HCT116 (cell line): ENCODE results near the gene PTPRC. TPM values are rescaled to one million over a fixed set of nuclear protein-coding genes. Genes with fewer than 3 reads are reported as not detected.

Experiments
- ATAC-seq: fragments of 200-7000 bp; cut with Tn5 transposase; 2 replicates; pipeline ENCODE4 v1.9.1; 2020; ENCODE audit warnings: mild to moderate bottlenecking, moderate library complexity
- BruUV-seq: library from RNA; stranded (reverse); fragments of 400-500 nt; replicated peaks from 2 replicates; lab custom pipeline; 2021; lab: Mats Ljungman, UMichigan
- CTCF ChIA-PET: fragments of 300-600 bp; sonication (Branson Sonifier 250); formaldehyde crosslinking; loops from one replicate; lab custom pipeline; 2021; ENCODE audit warnings: antibody characterized with exemption; lab: Charles Lee
- POLR2A ChIA-PET: fragments of 300-600, 350-600 bp; sonication (Branson Sonifier 250); formaldehyde crosslinking; loops from one replicate; lab custom pipeline; 2021; ENCODE audit warnings: antibody characterized with exemption; lab: Charles Lee
- RAD21 ChIA-PET, 2 experiments: fragments of 300-600 bp; sonication (Branson Sonifier 250); formaldehyde crosslinking; loops; one replicate each; lab custom pipeline; 2023; ENCODE audit warnings: low total read pairs in 2 of 2; ENCODE audit not compliant: uncharacterized antibody in 2 of 2, unreplicated experiment in 2 of 2, low non-redundant PET in 1 of 2; lab: Charles Lee
- DNase-seq: peaks from one replicate; pipeline ENCODE4 v3.0.0-alpha.2; 2010; ENCODE audit warnings: low read depth, low spot score
- H2AFZ ChIP-seq: fragments of 200-600 bp; shearing (Covaris generic), sonication (generic); 2 replicates; pipeline ENCODE4 v1.6.1; 2017; ENCODE audit warnings: low read depth, mixed run types, mixed read lengths, antibody characterized with exemption, low read length; ENCODE audit not compliant: poor library complexity, severe bottlenecking
- H3K27ac ChIP-seq: 2 replicates; pipeline ENCODE4 v1.5.1; 2012; ENCODE audit warnings: low read depth, low read length
- H3K27me3 ChIP-seq: fragments of 200-600 bp; sonication (generic); 2 replicates; pipeline ENCODE4 v1.6.1; 2016; ENCODE audit warnings: mixed run types, low read length, mixed read lengths; ENCODE audit not compliant: insufficient read depth
- H3K36me3 ChIP-seq, 2 experiments: fragments of 200-500 bp in 1 of 2; fragments of 200-600 bp in 1 of 2; sonication (Bioruptor generic) in 1 of 2; sonication (generic) in 1 of 2; 2 replicates each; pipeline versions ENCODE4 v1.5.1 to v1.6.1; 2014 to 2016; ENCODE audit warnings: low read length in 2 of 2, inconsistent platforms in 1 of 2, mixed read lengths in 1 of 2, mixed run types in 1 of 2; ENCODE audit not compliant: insufficient read depth in 2 of 2, control insufficient read depth in 1 of 2
- H3K4me1 ChIP-seq, 2 experiments: fragments of 200-600 bp in 1 of 2; sonication (generic) in 1 of 2; 2 replicates each; pipeline versions ENCODE4 v1.5.1 to v1.6.1; 2012 to 2017; ENCODE audit warnings: low read length in 2 of 2, inconsistent platforms in 1 of 2, mild to moderate bottlenecking in 1 of 2, mixed read lengths in 1 of 2, mixed run types in 1 of 2, moderate library complexity in 1 of 2; ENCODE audit not compliant: insufficient read depth in 2 of 2, control insufficient read depth in 1 of 2
- H3K4me2 ChIP-seq: fragments of 200-600 bp; sonication (generic); 2 replicates; pipeline ENCODE4 v1.6.1; 2017; ENCODE audit warnings: mixed run types, low read length, mixed read lengths
- H3K4me3 ChIP-seq, 2 experiments: fragments of 200-600 bp in 1 of 2; sonication (generic) in 1 of 2; replicated peaks in 1 of 2; 2 replicates each; pipeline ENCODE4 v1.5.1; 2011 to 2016; ENCODE audit warnings: low read length in 2 of 2, control low read depth in 1 of 2, low read depth in 1 of 2, mild to moderate bottlenecking in 1 of 2, mixed read lengths in 1 of 2, mixed run types in 1 of 2
- H3K79me2 ChIP-seq: fragments of 200-600 bp; sonication (generic); 2 replicates; pipeline ENCODE4 v1.6.1; 2017; ENCODE audit warnings: mild to moderate bottlenecking, mixed run types, low read length, moderate library complexity, mixed read lengths; ENCODE audit not compliant: insufficient read depth
- H3K9ac ChIP-seq: fragments of 200-600 bp; sonication (generic); 2 replicates; pipeline ENCODE4 v1.6.1; 2016; ENCODE audit warnings: low read length, mixed read lengths
- H3K9me2 ChIP-seq: fragments of 200-600 bp; sonication (generic), shearing (Covaris generic); 2 replicates; pipeline ENCODE4 v1.6.1; 2017; ENCODE audit warnings: mixed run types, mild to moderate bottlenecking, moderate library complexity; ENCODE audit not compliant: insufficient read depth
- H3K9me3 ChIP-seq, 2 experiments: fragments of 200-500 bp in 1 of 2; fragments of 200-600 bp in 1 of 2; sonication (Bioruptor generic) in 1 of 2; sonication (generic) in 1 of 2; 2 replicates each; pipeline ENCODE4 v1.6.1; 2014 to 2017; ENCODE audit warnings: low read length in 2 of 2, mixed read lengths in 2 of 2, inconsistent platforms in 1 of 2, low read depth in 1 of 2, mild to moderate bottlenecking in 1 of 2, mixed run types in 1 of 2, moderate library complexity in 1 of 2; ENCODE audit not compliant: control insufficient read depth in 1 of 2, insufficient read depth in 1 of 2
- H4K20me1 ChIP-seq: fragments of 200-600 bp; sonication (generic), shearing (Covaris generic); 2 replicates; pipeline ENCODE4 v1.6.1; 2017; ENCODE audit warnings: mixed run types, mild to moderate bottlenecking, moderate library complexity; ENCODE audit not compliant: insufficient read depth
- CEBPB ChIP-seq: IDR thresholded peaks from 2 replicates; pipeline ENCODE4 v1.6.1; 2012; ENCODE audit warnings: low read depth
- EGR1 ChIP-seq: IDR thresholded peaks from 2 replicates; pipeline ENCODE4 v1.6.1; 2012; ENCODE audit warnings: low read depth
- ELF1 ChIP-seq: IDR thresholded peaks from 2 replicates; pipeline ENCODE4 v1.6.1; 2012; ENCODE audit warnings: low read depth, borderline replicate concordance
- EZH2 ChIP-seq: fragments of 200-600 bp; sonication (generic); IDR thresholded peaks from 2 replicates; pipeline ENCODE4 v1.6.1; 2017; ENCODE audit warnings: antibody characterized with exemption, mixed run types
- EZH2phosphoT487 ChIP-seq: fragments of 200-600 bp; IDR thresholded peaks from 2 replicates; pipeline ENCODE4 v1.6.1; 2018; ENCODE audit warnings: antibody characterized with exemption, borderline replicate concordance
- JUND ChIP-seq: IDR thresholded peaks from 2 replicates; pipeline ENCODE4 v1.6.1; 2012
- POLR2A ChIP-seq: IDR thresholded peaks from 2 replicates; pipeline ENCODE4 v1.7.0; 2011; ENCODE audit warnings: borderline replicate concordance; ENCODE audit not compliant: insufficient read depth, insufficient read length; ENCODE audit errors: extremely low read depth
- RAD21 ChIP-seq: IDR thresholded peaks from 2 replicates; pipeline ENCODE4 v1.6.1; 2012; ENCODE audit warnings: low read depth, mild to moderate bottlenecking
- SP1 ChIP-seq: IDR thresholded peaks from 2 replicates; pipeline ENCODE4 v1.6.1; 2012; ENCODE audit warnings: low read depth
- SRF ChIP-seq: IDR thresholded peaks from 2 replicates; pipeline ENCODE4 v1.6.1; 2012; ENCODE audit warnings: low read depth
- TCF7L2 ChIP-seq: IDR thresholded peaks from 2 replicates; pipeline ENCODE4 v1.7.0; 2011; ENCODE audit warnings: borderline replicate concordance, inconsistent platforms; ENCODE audit not compliant: insufficient read depth, insufficient read length; ENCODE audit errors: extremely low read depth
- YY1 ChIP-seq: IDR thresholded peaks from 2 replicates; pipeline ENCODE4 v1.6.1; 2011; ENCODE audit warnings: low read length, low read depth, moderate library complexity, mild to moderate bottlenecking; ENCODE audit not compliant: insufficient replicate concordance; ENCODE audit errors: extremely low read depth
- ZBTB33 ChIP-seq: IDR thresholded peaks from 2 replicates; pipeline ENCODE4 v1.6.1; 2011; ENCODE audit warnings: mild to moderate bottlenecking, low read length, moderate library complexity; ENCODE audit not compliant: insufficient replicate concordance; ENCODE audit errors: extremely low read depth
- ZNF274 ChIP-seq: fragments of 200-500 bp; sonication (Bioruptor generic); IDR thresholded peaks from 2 replicates; pipeline ENCODE4 v1.6.1; 2014; ENCODE audit warnings: mild to moderate bottlenecking, low read depth, low read length, inconsistent platforms
- intact Hi-C: fragments of 100-400 bp; cut with micrococcal nuclease; formaldehyde crosslinking; loops from 2 replicates; pipeline ENCODE4 v1.10.0; 2022
- total RNA-seq: library from RNA; stranded (reverse); gene quantifications from one replicate; pipeline ENCODE4 v1.2.1, GENCODE V29; 2021; ENCODE audit not compliant: unreplicated experiment
- TF ChIP-seq, protein P1 (sequence below): IDR thresholded peaks from 2 replicates; pipeline ENCODE4 v1.6.1; 2012
- TF ChIP-seq, protein P2 (sequence below): IDR thresholded peaks from 2 replicates; pipeline ENCODE4 v1.6.1; 2012

Gene PTPRC
- total RNA-seq, 1 experiment from 2014 or later: 1.2 TPM

GRCh38 chr1:198639671-198640143, 867 bp downstream of the PTPRC start:
- BruUV-seq: no TSS peak
- no peak for DNase-seq
- ChIA-PET POLR2A (no interaction called here), CTCF (no interaction called here), RAD21 (no interaction called here)
- Histone ChIP-seq H3K27ac (no peak overlapping the region), H3K4me1 (no peaks in the 10 kb centered on the region), H3K4me2 (no peak overlapping the region), H3K9me2 (no peaks in the 10 kb centered on the region), H3K27me3 (no peaks in the 10 kb centered on the region), H2AFZ (no peak overlapping the region), H3K4me3 (no peak overlapping the region), H3K36me3 (no peaks in the 10 kb centered on the region), H3K9ac (no peak overlapping the region), H3K79me2 (no peaks in the 10 kb centered on the region), H3K9me3 (no peaks in the 10 kb centered on the region), H4K20me1 (no peaks in the 10 kb centered on the region)
- intact Hi-C loops: no loop called here
- no peak for TF ChIP-seq SRF
- TF ChIP-seq, protein P1, sequence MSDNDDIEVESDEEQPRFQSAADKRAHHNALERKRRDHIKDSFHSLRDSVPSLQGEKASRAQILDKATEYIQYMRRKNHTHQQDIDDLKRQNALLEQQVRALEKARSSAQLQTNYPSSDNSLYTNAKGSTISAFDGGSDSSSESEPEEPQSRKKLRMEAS: no peak
- no peak for TF ChIP-seq POLR2A
- ATAC-seq: no peak

DNA sequence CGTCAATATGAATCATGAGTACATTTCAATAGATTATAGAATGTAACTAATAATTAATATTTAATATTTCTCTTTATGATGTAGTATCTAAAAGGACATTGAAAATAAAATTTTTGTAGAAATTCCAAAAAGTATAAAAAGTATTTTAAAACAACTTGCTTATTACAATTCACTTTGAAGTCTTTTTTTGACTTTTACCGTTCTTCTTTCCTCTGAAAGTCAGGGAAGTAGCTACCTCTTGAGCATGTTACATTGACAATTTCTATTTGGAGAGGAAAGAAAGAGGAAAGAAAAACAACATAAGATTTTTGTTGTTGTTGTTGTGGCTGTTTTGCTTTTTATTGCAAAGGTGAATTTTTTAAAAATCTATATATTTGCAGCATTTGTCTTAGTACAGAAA, 1.3 kb downstream of the PTPRC start:
- Histone ChIP-seq H3K27ac (no peak overlapping the region), H3K9me3 (no peaks in the 10 kb centered on the region), H3K36me3 (no peaks in the 10 kb centered on the region), H3K79me2 (no peaks in the 10 kb centered on the region), H3K27me3 (no peaks in the 10 kb centered on the region), H3K9ac (no peak overlapping the region), H3K4me2 (no peak overlapping the region), H3K4me3 (no peak overlapping the region), H4K20me1 (no peaks in the 10 kb centered on the region), H3K4me1 (no peaks in the 10 kb centered on the region), H3K9me2 (no peaks in the 10 kb centered on the region), H2AFZ (peak overlapping the region; percentile 12)
- ChIA-PET CTCF (no interaction called here), POLR2A (no interaction called here), RAD21 (no interaction called here)
- DNase-seq (no peak), ATAC-seq (no peak)
- no TSS peak for BruUV-seq
- intact Hi-C loops: no loop called here
- TF ChIP-seq, protein P2, sequence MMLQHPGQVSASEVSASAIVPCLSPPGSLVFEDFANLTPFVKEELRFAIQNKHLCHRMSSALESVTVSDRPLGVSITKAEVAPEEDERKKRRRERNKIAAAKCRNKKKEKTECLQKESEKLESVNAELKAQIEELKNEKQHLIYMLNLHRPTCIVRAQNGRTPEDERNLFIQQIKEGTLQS: no peak
- TF ChIP-seq EGR1: no peak
- no peak for TF ChIP-seq EZH2phosphoT487
- TF ChIP-seq TCF7L2: no peak
- no peak for TF ChIP-seq YY1
- TF ChIP-seq ZBTB33: no peak
- no peak for TF ChIP-seq RAD21
- no peak for TF ChIP-seq SRF
- TF ChIP-seq JUND: no peak
- no peak for TF ChIP-seq ZNF274
- no peak for TF ChIP-seq EZH2
- TF ChIP-seq CEBPB: no peak
- TF ChIP-seq POLR2A: no peak
- TF ChIP-seq ELF1: no peak
- TF ChIP-seq SP1: no peak
